HepG2 (cell line): ENCODE results near the gene ZDHHC3. TPM values are rescaled to one million over a fixed set of nuclear protein-coding genes. Genes with fewer than 3 reads are reported as not detected.

Experiments
- ATAC-seq: fragments of 200-7000 bp; cut with Tn5 transposase; 3 replicates; pipeline ENCODE4 v1.9.1; 2020; ENCODE audit warnings: mild to moderate bottlenecking, moderate library complexity
- BruUV-seq: library from RNA; stranded (reverse); fragments of 400-500 nt; replicated peaks from 2 replicates; lab custom pipeline; 2021; lab: Mats Ljungman, UMichigan
- CTCF ChIA-PET: fragments of 300-600 bp; formaldehyde crosslinking; extraction: SDS; loops from one replicate; lab custom pipeline; 2021; ENCODE audit warnings: low total read pairs, inconsistent platforms, low intra/inter-chr PET ratio; lab: Yijun Ruan, JAX
- POLR2A ChIA-PET: fragments of 350-600 bp; sonication (Branson Sonifier 250); formaldehyde crosslinking; loops from one replicate; lab custom pipeline; 2020; ENCODE audit warnings: antibody characterized with exemption, inconsistent platforms; lab: Yijun Ruan, JAX
- DNase-seq: peaks from one replicate; pipeline ENCODE4 v3.0.0-alpha.2; 2015; ENCODE audit warnings: low spot score
- FAIRE-seq: peaks from 3 replicates; lab custom pipeline; 2011; peaks lifted over from hg19 to GRCh38; lab: Jason Lieb, UNC
- H2AFZ ChIP-seq: one replicate; pipeline ENCODE4 v1.6.1; 2011; ENCODE audit warnings: low read length, inconsistent platforms
- H3K27ac ChIP-seq: fragments of 300-600 bp; 3 replicates; pipeline ENCODE4 v1.8.0; 2011; ENCODE audit warnings: mixed run types, mild to moderate bottlenecking, mixed read lengths, low read length, inconsistent platforms; ENCODE audit not compliant: insufficient read depth; ENCODE audit errors: extremely low read length
- H3K27me3 ChIP-seq, 2 experiments: fragments of 200-600 bp in 1 of 2; 2 replicates in 1 of 2; 3 replicates in 1 of 2; pipeline versions ENCODE4 v1.6.0 to v1.8.0; 2011; ENCODE audit warnings: low read length in 2 of 2, mild to moderate bottlenecking in 2 of 2, moderate library complexity in 2 of 2, inconsistent platforms in 1 of 2; ENCODE audit not compliant: insufficient read depth in 2 of 2, control insufficient read depth in 1 of 2
- H3K36me3 ChIP-seq, 2 experiments: fragments of 200-600 bp in 1 of 2; replicated peaks in 1 of 2; 2 replicates in 1 of 2; 3 replicates in 1 of 2; pipeline versions ENCODE4 v1.5.1 to v1.8.0; 2011; ENCODE audit warnings: low read length in 2 of 2, inconsistent platforms in 1 of 2; ENCODE audit not compliant: insufficient read depth in 2 of 2, control insufficient read depth in 1 of 2
- H3K4me1 ChIP-seq: 2 replicates; pipeline ENCODE4 v1.5.1; 2012; ENCODE audit warnings: low read length, inconsistent platforms; ENCODE audit not compliant: insufficient read depth
- H3K4me2 ChIP-seq: 2 replicates; pipeline ENCODE4 v1.6.0; 2011; ENCODE audit warnings: low read depth, low read length, inconsistent platforms
- H3K4me3 ChIP-seq, 3 experiments: fragments of 200-600 bp in 1 of 3; sonication (generic), shearing (Covaris generic) in 1 of 3; replicated peaks in 1 of 3; 2 replicates each; pipeline ENCODE4 v1.5.1; 2011 to 2016; ENCODE audit warnings: low read length in 3 of 3, inconsistent platforms in 2 of 3, low read depth in 2 of 3, mild to moderate bottlenecking in 2 of 3, control low read depth in 1 of 3, mixed read lengths in 1 of 3; ENCODE audit not compliant: insufficient read depth in 1 of 3
- H3K79me2 ChIP-seq: one replicate; pipeline ENCODE4 v1.6.1; 2011; ENCODE audit warnings: low read length, inconsistent platforms; ENCODE audit not compliant: insufficient read depth
- H3K9ac ChIP-seq: 2 replicates; pipeline ENCODE4 v1.6.0; 2011; ENCODE audit warnings: mild to moderate bottlenecking, low read depth, low read length, inconsistent platforms; ENCODE audit not compliant: insufficient read depth
- H3K9me3 ChIP-seq: 2 replicates; pipeline ENCODE4 v1.5.1; 2012; ENCODE audit warnings: mild to moderate bottlenecking, low read length
- H4K20me1 ChIP-seq: 2 replicates; pipeline ENCODE4 v1.6.0; 2011; ENCODE audit warnings: inconsistent platforms, mild to moderate bottlenecking, low read length, moderate library complexity; ENCODE audit not compliant: insufficient read depth
- ARNT2 ChIP-seq: sonication (generic); formaldehyde crosslinking; IDR thresholded peaks from 2 replicates; pipeline ENCODE4 v1.8.0; 2022; ENCODE audit warnings: mild to moderate bottlenecking, low read depth, missing genetic modification reagents, moderate library complexity
- DNMT1 ChIP-seq: sonication (generic); formaldehyde crosslinking; IDR thresholded peaks from 2 replicates; pipeline ENCODE4 v1.5.1; 2020; ENCODE audit warnings: mild to moderate bottlenecking, missing genetic modification reagents
- HMGA1 ChIP-seq: sonication (generic); formaldehyde crosslinking; conservative IDR thresholded peaks from 2 replicates; pipeline ENCODE4 v1.4.0; 2020; ENCODE audit warnings: missing genetic modification reagents
- MNT ChIP-seq: fragments of 450-650 bp; IDR thresholded peaks from 2 replicates; pipeline ENCODE4 v1.6.1; 2016
- RBFOX2 ChIP-seq: fragments of 200-400 bp; formaldehyde crosslinking; IDR thresholded peaks from 2 replicates; pipeline ENCODE4 v1.6.1; 2017; ENCODE audit warnings: low read depth, mild to moderate bottlenecking, low read length
- SOX6 ChIP-seq, 2 experiments: fragments of 450-650 bp in 1 of 2; sonication (generic) in 1 of 2; formaldehyde crosslinking in 1 of 2; IDR thresholded peaks; 2 replicates each; pipeline versions ENCODE4 v1.4.0 to v1.6.1; 2017 to 2020; ENCODE audit warnings: antibody characterized with exemption in 1 of 2, mild to moderate bottlenecking in 1 of 2, missing genetic modification reagents in 1 of 2
- ZFY ChIP-seq: sonication (generic); formaldehyde crosslinking; IDR thresholded peaks from 2 replicates; pipeline ENCODE4 v1.4.0; 2020; ENCODE audit warnings: missing genetic modification reagents
- ZNF609 ChIP-seq: sonication (generic); formaldehyde crosslinking; IDR thresholded peaks from 2 replicates; pipeline ENCODE4 v1.4.0; 2020; ENCODE audit warnings: mild to moderate bottlenecking, missing genetic modification reagents, borderline replicate concordance
- ZNF775 ChIP-seq: sonication (generic); formaldehyde crosslinking; IDR thresholded peaks from 2 replicates; pipeline ENCODE4 v1.4.0; 2020; ENCODE audit warnings: missing genetic modification reagents, mild to moderate bottlenecking, moderate library complexity, borderline replicate concordance
- ZSCAN25 ChIP-seq: sonication (generic); formaldehyde crosslinking; IDR thresholded peaks from 2 replicates; pipeline ENCODE4 v1.8.0; 2022; ENCODE audit warnings: mild to moderate bottlenecking, missing genetic modification reagents
- WGBS: methylation state at CpG from one replicate; pipeline ENCODE4 v1.1.6; 2017; ENCODE audit warnings: low lambda C conversion rate; 5-methylcytosine and 5-hydroxymethylcytosine counted together
- in situ Hi-C: cut with HindIII; loops from 2 replicates; pipeline ENCODE4 v1.10.0; 2017; ENCODE audit warnings: low pct_unique_long_range_greater_than_20kb; ENCODE audit not compliant: extremely low pct_ligation_motif_present
- intact Hi-C: fragments of 100-400 bp; cut with micrococcal nuclease; formaldehyde crosslinking; loops from one replicate; pipeline ENCODE4 v1.10.0; 2022; ENCODE audit not compliant: unreplicated experiment
- polyA plus RNA-seq, 8 experiments: library from polyadenylated mRNA; depleted of rRNA in 3 of 8; stranded (reverse) in 7 of 8; unstranded in 1 of 8; fragments of >200 nt; fragmentation: Illumina TruSeq in 4 of 8; extraction: Trizol in 4 of 8; gene quantifications; 2 replicates each; pipeline versions ENCODE4 v1.2.1 to v1.2.3, GENCODE V29; 2011 to 2016; ENCODE audit warnings: low read depth in 4 of 8, missing spikeins in 1 of 8, mixed read lengths in 1 of 8; ENCODE audit not compliant: insufficient read depth in 1 of 8
- total RNA-seq, 5 experiments: library from RNA; depleted of rRNA; stranded (reverse); fragments of >200 nt; fragmentation: Illumina TruSeq; extraction: Trizol; gene quantifications; 2 replicates each; pipeline ENCODE4 v1.2.3, GENCODE V29; 2016; ENCODE audit warnings: low read depth in 1 of 5
- TF ChIP-seq, protein P1 (sequence below): sonication (generic); formaldehyde crosslinking; IDR thresholded peaks from 2 replicates; pipeline ENCODE4 v1.4.0; 2020; ENCODE audit warnings: mild to moderate bottlenecking, missing genetic modification reagents
- TF ChIP-seq, protein P2 (sequence below): sonication (generic); formaldehyde crosslinking; IDR thresholded peaks from 2 replicates; pipeline ENCODE4 v1.4.0; 2020; ENCODE audit warnings: missing genetic modification reagents, borderline replicate concordance

ZDHHC3 gene
- total and polyA plus RNA-seq, 2 of the 13 experiments (the other 11 are each of a cell fraction or from before 2014, with no cell fraction given): 44.1 to 65.7 TPM

GRCh38 chr3:44910693-44911092, 65.3 kb downstream of the ZDHHC3 start:
- Histone ChIP-seq H3K9ac (no peak overlapping the region), H3K4me2 (no peak overlapping the region), H4K20me1 (no peaks in the 10 kb centered on the region), H3K79me2 (no peaks in the 10 kb centered on the region), H3K36me3 (no peaks in the 10 kb centered on the region), H2AFZ (no peak overlapping the region), H3K4me3 (no peak overlapping the region), H3K9me3 (no peaks in the 10 kb centered on the region), H3K4me1 (no peaks in the 10 kb centered on the region), H3K27ac (no peak overlapping the region), H3K27me3 (no peaks in the 10 kb centered on the region)
- intact Hi-C loops (no loop called here), in situ Hi-C loops (no loop called here)
- FAIRE-seq (no peak), DNase-seq (no peak), ATAC-seq (no peak)
- ChIA-PET CTCF (no interaction called here), POLR2A (no interaction called here)
- 60% methylated on average over 3 of the region's 3 CpGs for WGBS
- no TSS peak for BruUV-seq
- TF ChIP-seq ZFY (no peak), ZNF609 (no peak), MNT (no peak), ZNF775 (no peak), SOX6 (IDR thresholded peaks at IDR 0.05) (no peak), SOX6 (CRISPR knock-in tag; IDR thresholded peaks at IDR 0.05) (no peak), RBFOX2 (no peak), ARNT2 (no peak), DNMT1 (no peak), ZSCAN25 (CRISPR knock-in tag) (no peak), HMGA1 (CRISPR knock-in tag) (no peak)
- TF ChIP-seq, protein P1, sequence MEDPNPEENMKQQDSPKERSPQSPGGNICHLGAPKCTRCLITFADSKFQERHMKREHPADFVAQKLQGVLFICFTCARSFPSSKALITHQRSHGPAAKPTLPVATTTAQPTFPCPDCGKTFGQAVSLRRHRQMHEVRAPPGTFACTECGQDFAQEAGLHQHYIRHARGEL (CRISPR knock-in tag): no peak
- TF ChIP-seq, protein P2, sequence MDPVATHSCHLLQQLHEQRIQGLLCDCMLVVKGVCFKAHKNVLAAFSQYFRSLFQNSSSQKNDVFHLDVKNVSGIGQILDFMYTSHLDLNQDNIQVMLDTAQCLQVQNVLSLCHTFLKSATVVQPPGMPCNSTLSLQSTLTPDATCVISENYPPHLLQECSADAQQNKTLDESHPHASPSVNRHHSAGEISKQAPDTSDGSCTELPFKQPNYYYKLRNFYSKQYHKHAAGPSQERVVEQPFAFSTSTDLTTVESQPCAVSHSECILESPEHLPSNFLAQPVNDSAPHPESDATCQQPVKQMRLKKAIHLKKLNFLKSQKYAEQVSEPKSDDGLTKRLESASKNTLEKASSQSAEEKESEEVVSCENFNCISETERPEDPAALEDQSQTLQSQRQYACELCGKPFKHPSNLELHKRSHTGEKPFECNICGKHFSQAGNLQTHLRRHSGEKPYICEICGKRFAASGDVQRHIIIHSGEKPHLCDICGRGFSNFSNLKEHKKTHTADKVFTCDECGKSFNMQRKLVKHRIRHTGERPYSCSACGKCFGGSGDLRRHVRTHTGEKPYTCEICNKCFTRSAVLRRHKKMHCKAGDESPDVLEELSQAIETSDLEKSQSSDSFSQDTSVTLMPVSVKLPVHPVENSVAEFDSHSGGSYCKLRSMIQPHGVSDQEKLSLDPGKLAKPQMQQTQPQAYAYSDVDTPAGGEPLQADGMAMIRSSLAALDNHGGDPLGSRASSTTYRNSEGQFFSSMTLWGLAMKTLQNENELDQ: no peak
